ENCODE results near the gene STEAP3.

The STEAP3 gene

GRCh38 chr2:119177838-119178190, 45.8 kb upstream of the STEAP3 start:
- no peak for DNase-seq (ENCODE audit: low read depth, low spot score)

GRCh38 chr2:119178776-119179175, 44.9 kb upstream of the STEAP3 start:
- POLR2A ChIA-PET = no interaction called here
- CTCF ChIA-PET = interaction anchor here (1.0 to 1.2 kb wide), 2 partner anchors 12 to 112 kb away, joined by 3 to 4 read pairs; no protein-coding TSS in a partner anchor

More at GRCh38 chr2:119177838-119178190, 45.8 kb upstream of the STEAP3 start:
- ChIA-PET CTCF (interaction anchor here (0.7 kb wide), 1 partner anchor 14 kb away, joined by 3 read pairs; no protein-coding TSS in a partner anchor), POLR2A (no interaction called here)
- H3K4me3 ChIP-seq (ENCODE audit: low read depth, low read length) = no peak overlapping the region
- TF ChIP-seq CTCF (IDR thresholded peaks at IDR 0.05; ENCODE audit: insufficient read depth, low read length, missing control alignments) = no peak

GRCh38 chr2:119179202-119179601, 44.4 kb upstream of the STEAP3 start:
- TF ChIP-seq CTCF (IDR thresholded peaks at IDR 0.05; ENCODE audit: insufficient read depth, low read length, missing control alignments) = no peak
- no peak for DNase-seq (ENCODE audit: low read depth, low spot score)
- H3K4me3 ChIP-seq (ENCODE audit: low read depth, low read length) = no peak overlapping the region
- ChIA-PET CTCF (interaction anchor here (1.0 to 1.2 kb wide), 2 partner anchors 12 to 111 kb away, joined by 3 to 4 read pairs; no protein-coding TSS in a partner anchor), POLR2A (interaction anchor here (0.5 kb wide), 1 partner anchor 69 kb away, joined by 4 read pairs; no protein-coding TSS in a partner anchor)

More at GRCh38 chr2:119178776-119179175, 44.9 kb upstream of the STEAP3 start:
- DNase-seq (ENCODE audit: low read depth, low spot score) = no peak
- no peak overlapping the region for H3K4me3 ChIP-seq (ENCODE audit: low read depth, low read length)
- no peak for TF ChIP-seq CTCF (IDR thresholded peaks at IDR 0.05; ENCODE audit: insufficient read depth, low read length, missing control alignments)

- ChIA-PET CTCF (no interaction called here), POLR2A (no interaction called here)
- no peak for DNase-seq (ENCODE audit: low read depth, low spot score)
- TF ChIP-seq CTCF (IDR thresholded peaks at IDR 0.05; ENCODE audit: insufficient read depth, low read length, missing control alignments) = no peak
- no peak overlapping the region for H3K4me3 ChIP-seq (ENCODE audit: low read depth, low read length)
Observed at GRCh38 chr2:119179991-119180390, 43.6 kb upstream of the STEAP3 start.

GRCh38 chr2:119180892-119181291, 42.7 kb upstream of the STEAP3 start:
- H3K4me3 ChIP-seq (ENCODE audit: low read depth, low read length) = no peak overlapping the region
- CTCF ChIA-PET = no interaction called here
- POLR2A ChIA-PET = no interaction called here
- TF ChIP-seq CTCF (IDR thresholded peaks at IDR 0.05; ENCODE audit: insufficient read depth, low read length, missing control alignments) = no peak
- DNase-seq (ENCODE audit: low read depth, low spot score) = no peak

GRCh38 chr2:119181391-119181790, 42.2 kb upstream of the STEAP3 start:
- CTCF ChIA-PET = no interaction called here

More at GRCh38 chr2:119181391-119181790, 42.2 kb upstream of the STEAP3 start:
- no peak for DNase-seq (ENCODE audit: low read depth, low spot score)
- POLR2A ChIA-PET = no interaction called here
- no peak for TF ChIP-seq CTCF (IDR thresholded peaks at IDR 0.05; ENCODE audit: insufficient read depth, low read length, missing control alignments)
- no peak overlapping the region for H3K4me3 ChIP-seq (ENCODE audit: low read depth, low read length)

Data from AG04449 (cell line).